GM18517 (cell line): Measurements from ENCODE around the gene RPS24.
A peak's percentile ranks its signal among the peaks of the same experiment; 100 is the strongest.

Experiments used
- ATAC-seq: cut with Tn5 transposase; IDR thresholded peaks from one replicate; pipeline ENCODE4 v1.9.1; 2021; ENCODE audit warnings: mild to moderate bottlenecking, moderate library complexity; ENCODE audit not compliant: unreplicated experiment

The RPS24 gene

DNA sequence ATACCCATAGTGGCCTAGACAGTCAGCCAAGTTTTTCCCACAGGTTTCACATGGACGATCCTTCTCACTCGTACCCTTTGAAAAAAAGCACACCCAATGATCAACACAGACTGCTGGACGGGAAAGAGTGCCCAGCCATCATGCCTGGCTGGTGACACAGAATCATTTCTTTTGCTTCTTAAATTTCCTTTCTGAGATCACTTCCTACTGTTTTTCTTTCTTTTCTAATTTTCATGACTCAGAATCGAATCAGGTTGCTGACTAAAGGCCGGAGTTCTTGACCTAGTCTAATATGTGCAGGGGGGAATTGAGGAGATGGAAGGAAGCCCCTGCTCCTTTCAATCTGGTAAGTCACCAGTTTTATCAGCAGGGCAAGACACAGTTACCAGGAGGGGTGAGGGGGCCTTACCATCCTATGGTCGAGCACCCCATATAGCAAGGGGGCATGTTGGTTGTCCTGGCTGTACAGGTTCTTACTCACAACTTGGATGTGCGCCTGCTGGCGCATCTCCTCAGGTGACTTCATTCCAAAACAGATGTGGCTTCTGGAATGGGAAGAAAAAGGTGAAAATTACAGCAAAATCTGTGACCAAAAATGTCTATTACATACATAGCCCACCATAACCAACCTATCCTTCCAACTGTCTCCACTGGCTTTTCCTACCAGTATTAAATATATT is 7.8 kb upstream of the RPS24 start:
- ATAC-seq: no peak

DNA sequence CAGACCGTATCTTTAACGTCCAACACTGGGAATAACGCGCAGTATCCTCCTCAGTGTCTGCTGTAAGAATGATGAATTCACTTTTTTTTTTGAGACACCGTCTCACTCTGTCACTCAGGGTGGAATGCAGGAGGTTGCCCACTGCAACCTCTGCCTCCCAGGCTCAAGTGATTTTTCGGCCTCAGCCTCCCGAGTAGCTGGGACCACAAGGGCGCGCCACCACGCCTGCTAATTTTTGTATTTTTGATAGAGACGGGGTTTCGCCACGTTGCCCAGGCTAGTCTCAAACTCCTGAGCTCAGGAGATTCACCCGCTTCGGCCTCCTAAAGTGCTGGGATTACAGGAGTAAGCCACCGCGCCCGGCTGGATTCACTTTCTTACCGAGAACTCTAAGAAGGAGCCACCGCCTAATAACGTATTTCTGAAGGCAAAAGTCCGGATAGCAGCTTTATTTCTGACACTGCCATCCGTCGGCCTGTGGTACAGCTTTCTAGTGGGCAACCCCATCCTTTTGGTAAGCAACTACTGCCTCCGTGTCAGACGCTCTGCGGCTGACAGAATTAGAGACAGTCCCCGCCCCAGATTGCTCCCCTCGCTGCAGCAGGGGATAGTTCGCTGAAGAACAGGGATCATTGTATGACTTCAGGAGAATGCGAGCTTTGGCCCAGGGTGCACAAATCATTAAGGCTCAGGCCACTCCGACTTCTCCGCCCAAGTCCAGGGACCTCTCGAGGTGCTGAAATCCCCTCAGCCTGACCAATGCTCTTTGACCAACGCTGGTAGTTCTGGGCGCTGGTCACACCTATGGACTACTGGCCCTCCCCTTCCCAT is 5.0 kb upstream of the RPS24 start:
- no peak for ATAC-seq

DNA sequence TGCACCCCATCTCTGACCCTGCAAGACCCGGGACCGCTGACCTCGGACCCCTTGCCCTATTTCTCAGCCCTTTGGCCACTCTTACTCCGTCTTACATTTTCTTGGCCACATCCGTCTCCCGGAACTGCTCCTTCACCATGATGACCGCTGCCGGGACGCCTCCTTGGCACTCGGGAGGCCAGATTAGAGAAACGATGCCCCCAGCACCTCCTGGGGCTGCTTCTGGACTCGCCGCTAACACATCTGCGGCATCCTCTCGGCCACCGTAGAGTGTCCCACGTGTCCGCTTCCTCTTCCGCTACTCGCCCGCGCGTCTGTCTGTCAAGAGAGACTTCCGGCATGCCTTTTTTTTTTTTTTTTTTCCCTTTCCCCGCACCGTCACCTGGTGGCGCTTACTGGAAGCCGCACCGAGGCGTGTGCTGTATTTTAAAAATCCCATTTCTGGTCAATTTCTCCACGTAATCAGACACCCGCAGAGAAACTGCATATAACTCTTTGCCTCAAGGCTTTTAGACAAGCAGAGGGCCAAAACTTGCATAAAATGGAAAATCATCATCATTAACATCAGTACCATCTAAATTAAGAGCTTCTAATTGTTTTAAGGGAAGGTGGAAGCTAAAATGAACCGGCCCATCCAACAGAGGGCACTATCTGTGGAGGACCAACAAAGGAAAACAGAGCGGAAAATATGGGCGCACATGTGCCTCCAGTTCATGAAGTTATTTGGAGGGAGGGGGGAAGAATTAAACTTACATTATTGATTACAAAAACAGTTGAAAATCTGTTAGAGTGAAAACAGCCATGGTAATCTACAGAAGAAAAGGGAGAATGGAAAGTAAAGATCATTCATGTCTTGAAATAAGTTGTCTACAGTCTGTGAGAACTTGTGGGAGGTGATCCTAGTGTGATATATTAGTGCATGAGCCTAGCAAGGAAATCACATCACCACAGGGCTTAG is 4.1 kb upstream of the RPS24 start, which contains the start of gene POLR3A:
Gene POLR3A, minus strand, starts transcription at position 247 of the 958 bp plus-strand sequence. Its CDS starts 108 bp downstream, at position 139.
- ATAC-seq: peak; percentile 65

DNA sequence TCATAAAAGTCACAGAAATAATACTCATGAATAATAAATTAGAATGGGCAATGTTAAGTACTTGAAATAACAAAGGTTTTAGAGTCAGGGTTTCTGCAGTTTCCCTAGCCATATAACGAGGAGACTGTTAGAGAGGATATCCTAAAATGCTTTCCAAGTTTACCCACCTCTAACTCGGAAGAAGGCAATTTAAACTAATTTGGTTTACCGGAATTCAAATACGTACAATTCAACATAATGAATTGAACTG is 351 bp upstream of the RPS24 start:
- no peak for ATAC-seq

DNA sequence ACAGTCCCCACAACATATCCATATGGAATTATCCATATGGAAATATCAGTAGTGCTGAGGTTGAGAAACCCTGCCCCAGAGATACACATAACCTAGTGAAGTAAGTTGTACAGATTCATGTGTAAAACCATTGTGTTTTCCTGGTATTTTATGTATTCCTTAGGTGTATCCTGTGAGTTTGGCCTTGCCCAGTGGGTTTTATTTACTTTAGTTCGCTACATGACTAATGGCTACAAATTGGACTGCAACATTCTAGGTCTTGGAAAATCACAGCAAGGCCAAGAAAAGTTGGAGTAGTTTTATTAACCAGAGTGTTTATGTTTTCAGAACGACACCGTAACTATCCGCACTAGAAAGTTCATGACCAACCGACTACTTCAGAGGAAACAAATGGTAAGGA is 1.4 kb downstream of the RPS24 start:
- no peak for ATAC-seq

DNA sequence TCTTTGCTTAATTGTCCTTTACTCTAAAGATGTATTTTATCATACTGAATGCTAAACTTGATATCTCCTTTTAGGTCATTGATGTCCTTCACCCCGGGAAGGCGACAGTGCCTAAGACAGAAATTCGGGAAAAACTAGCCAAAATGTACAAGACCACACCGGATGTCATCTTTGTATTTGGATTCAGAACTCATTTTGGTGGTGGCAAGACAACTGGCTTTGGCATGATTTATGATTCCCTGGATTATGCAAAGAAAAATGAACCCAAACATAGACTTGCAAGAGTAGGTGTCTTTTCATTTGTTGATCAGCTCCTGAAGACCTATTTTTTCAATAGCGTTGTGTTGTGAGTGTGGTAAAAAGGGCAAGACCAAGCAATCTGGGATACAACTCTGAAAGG is 1.8 kb downstream of the RPS24 start:
- no peak for ATAC-seq

DNA sequence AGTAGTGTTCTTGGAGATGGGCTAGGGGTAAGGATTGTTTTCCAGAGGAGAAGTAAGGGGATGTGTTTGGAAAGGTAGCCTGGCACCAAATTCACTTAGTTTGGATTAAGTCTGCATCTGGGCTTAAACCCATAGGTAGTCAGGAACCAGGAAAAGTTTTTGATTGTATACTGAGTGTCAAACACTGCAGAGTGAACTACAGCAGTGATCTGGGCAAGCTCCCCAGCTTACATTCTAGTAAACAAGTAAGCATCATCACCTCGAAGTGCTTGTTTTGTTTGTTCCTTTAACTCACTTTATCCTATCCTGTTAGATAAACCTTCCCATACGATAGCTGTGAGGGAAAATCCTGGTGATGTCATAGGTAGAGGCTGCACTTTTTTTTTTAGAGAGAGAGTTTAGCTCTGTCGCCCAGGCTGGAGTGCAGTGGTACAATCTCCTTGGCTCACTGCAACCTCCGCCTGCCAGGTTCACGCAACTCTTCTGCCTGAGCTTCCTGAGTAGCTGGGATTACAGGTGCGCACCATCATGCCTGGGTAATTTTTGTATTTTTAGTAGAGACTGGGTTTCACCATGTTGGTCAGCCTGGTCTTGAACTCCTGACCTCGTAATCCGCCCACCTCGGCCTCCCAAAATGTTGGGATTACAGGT is 2.4 kb downstream of the RPS24 start:
- no peak for ATAC-seq

DNA sequence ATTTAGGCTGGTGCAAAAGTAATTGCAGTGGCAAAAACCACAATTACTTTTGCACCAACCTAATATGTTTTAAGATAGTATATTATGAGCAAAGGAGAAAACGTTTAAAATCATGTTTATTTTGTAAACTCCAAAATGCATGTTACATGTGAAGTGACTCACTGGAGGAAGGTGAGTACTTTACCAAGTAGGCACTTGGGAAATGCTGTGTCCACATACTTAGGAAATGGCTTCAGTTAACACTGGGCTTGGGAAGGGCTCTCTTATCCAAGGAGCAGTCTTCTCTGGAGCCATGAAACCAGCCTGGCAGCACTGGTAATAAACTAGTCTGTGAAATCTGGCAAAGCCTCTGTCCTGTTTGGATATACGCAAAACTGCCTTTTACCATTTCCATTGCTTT is 4.4 kb downstream of the RPS24 start:
- no peak for ATAC-seq

DNA sequence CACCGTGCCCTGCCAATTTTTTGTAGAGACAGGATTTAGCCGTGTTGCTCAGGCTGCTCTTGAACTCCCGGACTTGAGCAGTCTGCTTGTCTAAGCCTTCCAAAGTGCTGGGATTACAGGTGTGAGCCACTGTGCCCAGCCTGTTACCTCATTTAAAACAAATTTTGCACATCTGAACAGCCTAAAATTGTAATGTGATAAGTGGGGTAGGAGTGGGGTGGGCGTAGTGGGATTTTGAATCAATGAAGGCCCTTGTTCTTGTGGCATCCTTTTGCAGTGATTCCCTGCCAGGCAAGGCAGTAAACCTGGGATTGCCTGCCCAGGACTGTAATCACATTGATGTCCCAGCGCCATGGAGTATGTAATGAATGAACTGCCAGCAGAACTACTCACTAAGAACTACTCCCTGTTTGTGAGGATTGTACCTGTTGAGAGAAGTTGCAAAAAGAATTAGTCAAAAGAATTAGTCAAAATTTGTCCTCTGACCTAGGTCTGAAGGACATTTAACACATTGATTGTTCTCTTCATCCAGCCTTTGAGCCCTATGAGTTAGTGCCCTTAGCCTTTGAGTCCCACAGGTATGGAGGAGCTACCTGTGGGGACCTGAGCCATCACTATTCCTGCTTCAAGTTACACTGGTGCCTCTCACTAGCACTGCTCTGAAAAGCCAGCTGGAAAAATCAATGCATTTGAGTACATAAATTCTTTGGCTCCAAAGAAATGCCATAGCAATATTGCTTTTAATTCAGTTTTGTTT is 5.3 kb downstream of the RPS24 start:
- no peak for ATAC-seq

DNA sequence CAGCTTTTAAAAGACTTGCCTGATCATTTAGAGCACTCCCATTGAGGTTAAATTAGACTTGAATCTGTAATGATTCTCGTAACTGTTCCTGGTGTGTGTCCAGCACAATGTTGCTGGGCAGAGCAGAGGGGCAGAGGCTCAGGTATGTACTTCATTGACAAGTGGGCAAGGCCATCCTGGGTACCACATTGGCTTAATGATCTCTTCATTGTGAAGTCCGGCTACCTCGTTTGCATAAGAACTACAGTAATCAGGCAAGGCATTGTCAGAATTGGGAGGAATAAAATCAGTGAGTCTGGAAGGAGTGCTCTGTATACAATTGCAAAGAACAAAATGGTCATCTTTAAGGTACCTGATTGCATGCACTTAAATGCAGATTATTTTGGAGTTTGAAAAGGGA is 6.1 kb downstream of the RPS24 start:
- no peak for ATAC-seq

DNA sequence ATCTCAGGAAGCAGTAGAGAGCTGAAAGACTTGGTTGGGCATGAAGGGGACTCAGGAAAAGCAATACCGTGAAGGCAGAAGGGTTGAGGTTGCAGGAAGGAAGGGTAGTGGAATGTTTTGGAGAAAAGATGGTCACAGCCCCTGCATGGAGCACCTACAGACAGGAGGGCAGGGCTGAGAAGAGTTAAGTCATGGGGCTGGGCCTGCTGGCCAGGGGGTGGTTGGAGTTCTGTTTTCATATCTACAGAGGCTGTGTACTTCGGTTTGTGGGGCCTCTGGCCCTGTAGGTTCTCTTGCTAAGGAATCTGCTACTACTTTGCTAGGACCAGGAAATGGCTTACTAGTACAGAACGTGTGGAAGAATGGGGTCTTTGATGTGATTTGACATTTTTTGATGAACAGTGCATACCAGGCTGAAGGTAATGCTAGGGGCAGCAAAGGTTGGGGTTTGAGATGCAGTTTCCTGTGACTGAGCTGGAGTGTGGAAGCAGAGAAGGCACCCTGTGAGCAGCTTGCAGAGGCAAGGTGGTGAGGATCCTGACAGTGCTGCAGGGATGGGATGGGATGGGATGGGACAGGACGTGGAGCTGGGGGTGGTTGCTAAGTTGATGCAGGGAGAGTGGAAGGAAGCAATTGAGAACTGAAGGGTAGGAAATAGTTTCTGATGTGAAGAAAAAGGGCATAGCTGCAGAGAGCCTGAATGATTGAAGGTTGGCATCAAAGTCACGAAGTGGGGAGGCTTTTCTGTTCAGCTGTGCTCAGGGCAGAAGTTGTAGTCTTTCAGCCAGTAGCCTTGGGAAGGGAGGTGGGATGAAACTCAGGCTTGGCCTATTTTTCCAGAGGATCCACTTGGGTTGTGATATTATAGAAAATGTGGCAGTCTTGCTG is 7.8 kb downstream of the RPS24 start:
- no peak for ATAC-seq

DNA sequence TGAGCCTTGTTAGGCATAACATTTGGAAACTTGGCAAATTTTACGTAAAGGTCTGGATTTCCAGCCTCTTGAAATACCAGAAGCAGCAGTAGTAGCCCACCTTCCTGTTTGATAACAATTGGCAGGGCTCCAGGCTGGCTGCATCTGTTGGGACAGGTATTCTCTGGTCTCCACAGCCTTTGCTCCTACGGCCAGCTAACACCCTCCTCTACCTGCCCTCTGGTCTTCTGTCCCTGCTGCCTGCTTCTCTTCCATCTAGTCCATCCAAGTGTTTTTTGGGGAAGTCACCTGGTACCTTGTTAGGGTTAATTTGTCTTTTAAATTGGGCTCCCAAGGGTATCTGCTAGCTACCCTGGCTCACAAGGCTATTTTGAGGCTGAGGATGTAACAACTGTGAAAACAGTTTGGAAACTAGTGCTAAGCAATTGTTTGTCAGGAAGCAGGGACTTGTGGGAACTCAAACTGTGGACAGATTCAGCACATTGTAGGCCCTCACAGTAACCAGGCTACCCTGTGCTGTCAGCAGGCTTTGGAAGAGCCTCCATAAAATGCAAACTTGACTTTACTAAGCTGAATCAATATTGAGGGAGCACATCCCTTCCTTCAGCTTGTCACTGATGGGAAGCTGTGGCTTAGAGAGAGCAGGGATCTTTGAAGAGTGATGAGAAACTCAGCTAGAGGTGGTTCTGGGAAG is 8.5 kb downstream of the RPS24 start:
- ATAC-seq: no peak

DNA sequence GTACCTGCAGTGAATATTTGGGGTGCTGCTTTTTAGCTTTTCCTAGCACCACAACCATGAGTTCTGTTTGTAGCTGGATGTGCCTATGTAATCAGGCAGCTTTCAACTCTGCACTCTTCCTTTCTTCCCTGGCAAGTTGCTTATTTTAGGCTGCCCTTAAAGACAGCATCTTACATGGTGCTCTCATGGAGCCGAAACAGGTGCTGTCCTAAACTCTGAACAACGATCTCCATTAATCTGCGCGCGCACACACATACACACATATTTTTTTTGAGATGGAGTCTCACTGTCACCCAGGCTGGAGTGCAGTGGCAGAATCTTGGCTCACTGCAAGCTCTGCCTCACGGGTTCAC is 9.1 kb downstream of the RPS24 start:
- ATAC-seq: no peak

DNA sequence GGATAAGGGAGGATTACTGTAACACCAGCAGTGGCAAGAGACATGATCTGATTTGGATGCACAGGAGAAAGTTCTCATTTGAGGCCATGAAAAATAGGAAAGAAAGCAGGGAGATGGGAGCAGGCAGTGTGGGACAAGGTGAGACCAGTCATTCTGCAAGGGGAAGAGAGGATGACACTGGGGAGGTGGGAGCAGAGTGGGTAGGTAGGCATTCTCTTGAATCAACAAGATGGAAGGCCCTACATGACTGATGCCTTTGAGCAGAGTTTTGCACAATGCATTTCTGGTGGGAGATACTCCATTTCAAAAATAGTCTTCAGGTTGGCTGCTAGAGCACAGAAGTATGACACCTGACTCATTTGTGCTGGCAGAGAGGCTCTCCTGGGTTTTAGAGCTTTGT is 10.5 kb downstream of the RPS24 start:
- ATAC-seq: no peak

DNA sequence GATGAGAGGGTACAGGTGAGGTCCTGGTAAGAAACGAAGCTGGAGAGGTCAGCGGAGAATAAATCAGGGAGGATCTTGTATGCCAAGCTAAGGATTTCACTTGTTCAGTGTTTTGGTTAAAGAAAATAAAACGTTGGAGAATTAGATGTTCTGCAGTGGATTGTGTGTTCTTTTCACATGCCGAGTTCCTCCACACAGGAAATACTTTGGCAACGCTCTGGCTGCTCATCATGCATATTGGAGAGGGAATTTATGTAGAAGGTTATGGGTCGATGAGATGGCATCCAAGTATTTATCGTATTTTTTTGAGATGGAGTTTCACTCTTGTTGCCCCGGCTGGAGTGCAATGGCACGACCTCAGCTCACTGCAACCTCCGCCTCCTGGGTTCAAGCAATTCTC is 11.0 kb downstream of the RPS24 start:
- no peak for ATAC-seq

DNA sequence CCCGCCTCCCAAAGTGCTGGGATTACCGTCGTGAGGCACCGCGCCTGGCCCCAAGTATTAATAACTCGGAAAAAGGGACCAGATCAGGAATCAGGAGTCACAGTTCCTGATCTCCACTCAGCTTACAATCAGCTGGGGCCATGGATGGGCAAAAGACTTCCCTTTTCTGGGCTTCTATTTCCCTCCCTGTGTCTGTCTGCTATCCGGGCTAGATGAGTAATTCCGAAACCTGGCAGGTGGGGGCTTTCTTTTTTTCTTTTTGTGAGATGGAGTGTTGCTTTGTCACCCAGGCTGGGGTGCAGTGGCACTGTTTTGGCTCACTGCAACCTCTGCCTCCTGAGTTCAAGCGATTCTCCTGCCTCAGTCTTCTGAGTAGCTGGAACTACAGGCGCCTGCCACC is 11.6 kb downstream of the RPS24 start:
- peak; percentile 67 for ATAC-seq

DNA sequence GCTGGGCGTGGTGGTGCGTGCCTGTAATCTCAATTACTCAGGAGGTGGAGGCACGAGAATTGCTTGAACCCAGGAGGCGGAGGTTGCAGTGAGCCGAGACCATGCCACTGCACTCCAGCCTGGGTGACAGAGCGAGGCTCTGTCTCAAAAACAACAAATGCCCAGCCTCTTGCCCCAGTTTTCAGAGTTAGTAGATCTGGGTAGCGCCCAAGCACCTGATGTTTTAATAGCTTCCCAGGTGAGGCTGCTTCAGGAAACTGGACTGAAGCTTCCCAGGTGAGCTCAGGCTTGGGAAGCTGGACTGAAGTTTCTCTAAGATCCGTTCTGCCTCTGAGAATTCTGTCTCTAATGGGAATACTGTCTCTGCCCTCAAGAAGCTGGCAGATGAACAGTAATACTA is 12.2 kb downstream of the RPS24 start:
- ATAC-seq: no peak

DNA sequence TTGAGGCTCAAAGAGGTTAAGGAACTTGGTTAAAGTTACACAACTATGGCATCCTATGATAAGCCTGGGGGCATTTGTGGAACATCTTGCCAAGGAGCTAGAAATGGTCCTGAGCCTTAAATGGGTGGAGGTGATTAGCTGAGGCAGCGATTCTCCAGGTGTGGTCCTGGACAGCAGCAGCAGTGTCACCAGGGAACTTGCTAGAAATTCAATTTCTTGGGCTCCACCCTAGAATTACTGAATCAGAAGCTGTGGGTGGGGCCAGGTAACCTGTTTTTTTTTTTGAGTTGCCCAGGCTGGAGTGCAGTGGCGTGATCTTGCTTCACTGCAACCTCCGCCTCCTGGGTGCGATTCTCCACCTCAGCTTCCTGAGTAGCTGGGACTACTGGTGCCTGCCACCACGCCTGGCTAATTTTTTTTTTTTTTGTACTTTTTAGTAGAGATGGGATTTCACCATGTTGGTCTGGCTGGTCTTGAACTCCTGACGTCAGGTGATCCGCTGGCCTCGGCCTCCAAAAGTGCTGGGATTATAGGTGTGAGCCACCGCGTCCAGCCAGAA is 13.1 kb downstream of the RPS24 start:
- no peak for ATAC-seq
